Endothelial cell of umbilical vein (primary cell): ENCODE data around the gene SYNE3.

Source experiments
- EZH2 ChIP-seq: IDR thresholded peaks from 2 replicates; pipeline ENCODE4 v1.6.1; 2012; ENCODE audit warnings: borderline replicate concordance, low read depth, mild to moderate bottlenecking, moderate library complexity, low read length, inconsistent platforms; ENCODE audit not compliant: severe bottlenecking
- TF ChIP-seq, protein P1 (sequence below), 2 donors: IDR thresholded peaks; 1 replicate in 1 of 2; 2 replicates in 1 of 2; pipeline ENCODE4 v1.5.1; 2011; ENCODE audit warnings: low read length in 2 of 2, mild to moderate bottlenecking in 2 of 2, moderate library complexity in 2 of 2, control low read depth in 1 of 2, inconsistent platforms in 1 of 2, low read depth in 1 of 2; ENCODE audit not compliant: insufficient read depth in 1 of 2; ENCODE audit errors: extremely low read depth in 1 of 2

DNA sequence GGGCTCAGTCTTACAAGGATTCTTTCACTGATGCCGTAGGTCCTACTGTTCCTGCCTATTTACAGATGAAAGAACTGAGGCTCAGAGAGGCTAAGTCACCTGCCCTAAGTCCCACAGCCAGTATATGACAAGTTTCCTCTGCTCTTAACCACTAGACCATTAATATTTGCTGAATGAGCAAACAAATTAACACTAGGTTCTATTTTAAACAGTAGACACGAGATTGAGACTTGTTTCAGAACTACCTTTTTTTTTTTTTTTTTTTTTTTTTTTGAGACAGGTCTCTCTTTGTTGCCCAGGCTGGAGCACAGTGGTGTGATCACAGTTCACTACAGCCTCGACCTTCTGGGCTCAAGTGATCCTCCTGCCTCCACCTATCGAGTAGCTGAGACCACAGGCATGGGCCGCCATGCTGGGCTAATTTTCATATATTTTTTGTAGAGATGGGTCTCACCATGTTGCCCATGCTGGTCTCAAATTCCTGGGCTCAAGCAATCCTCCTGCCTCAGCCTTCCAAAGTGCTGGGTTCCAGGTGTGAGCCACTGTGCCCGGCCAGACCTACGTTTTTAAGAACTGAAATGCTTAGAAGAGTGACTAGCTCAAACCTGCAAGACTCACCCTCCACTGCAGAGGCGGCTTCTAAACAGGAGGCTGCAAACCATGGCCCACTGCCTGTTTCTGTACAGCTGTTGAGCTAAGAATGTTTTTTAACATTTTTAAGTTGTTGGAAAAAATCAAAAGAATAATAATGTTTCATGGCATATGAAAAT is 12.9 kb downstream of the SYNE3 start:
- TF ChIP-seq, protein P1, sequence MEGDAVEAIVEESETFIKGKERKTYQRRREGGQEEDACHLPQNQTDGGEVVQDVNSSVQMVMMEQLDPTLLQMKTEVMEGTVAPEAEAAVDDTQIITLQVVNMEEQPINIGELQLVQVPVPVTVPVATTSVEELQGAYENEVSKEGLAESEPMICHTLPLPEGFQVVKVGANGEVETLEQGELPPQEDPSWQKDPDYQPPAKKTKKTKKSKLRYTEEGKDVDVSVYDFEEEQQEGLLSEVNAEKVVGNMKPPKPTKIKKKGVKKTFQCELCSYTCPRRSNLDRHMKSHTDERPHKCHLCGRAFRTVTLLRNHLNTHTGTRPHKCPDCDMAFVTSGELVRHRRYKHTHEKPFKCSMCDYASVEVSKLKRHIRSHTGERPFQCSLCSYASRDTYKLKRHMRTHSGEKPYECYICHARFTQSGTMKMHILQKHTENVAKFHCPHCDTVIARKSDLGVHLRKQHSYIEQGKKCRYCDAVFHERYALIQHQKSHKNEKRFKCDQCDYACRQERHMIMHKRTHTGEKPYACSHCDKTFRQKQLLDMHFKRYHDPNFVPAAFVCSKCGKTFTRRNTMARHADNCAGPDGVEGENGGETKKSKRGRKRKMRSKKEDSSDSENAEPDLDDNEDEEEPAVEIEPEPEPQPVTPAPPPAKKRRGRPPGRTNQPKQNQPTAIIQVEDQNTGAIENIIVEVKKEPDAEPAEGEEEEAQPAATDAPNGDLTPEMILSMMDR (IDR thresholded peaks at IDR 0.05; ENCODE audit: extremely low read depth in 1 of 2, insufficient read depth in 1 of 2, low read depth in 1 of 2, low read length in 2 of 2) = no peak
- TF ChIP-seq EZH2 = no peak
